Sigmoid colon (tissue), 4 donors: ENCODE results near the gene VEPH1.

Source experiments
- CTCF ChIP-seq, 4 experiments: fragments of 450-650 bp in 3 of 4; fragments of 200-600 bp in 1 of 4; IDR thresholded peaks; one replicate each; pipeline ENCODE4 v1.5.1; 2016 to 2019; ENCODE audit warnings: antibody characterized with exemption in 4 of 4, mild to moderate bottlenecking in 3 of 4, moderate library complexity in 2 of 4
- EP300 ChIP-seq, 4 donors: sonication (generic); formaldehyde crosslinking; IDR thresholded peaks; one replicate each; pipeline ENCODE4 v1.6.1; 2017; ENCODE audit warnings: antibody characterized with exemption in 4 of 4
- POLR2AphosphoS5 ChIP-seq, 4 donors: sonication (generic); formaldehyde crosslinking; IDR thresholded peaks; one replicate each; pipeline ENCODE4 v1.6.1; 2017; ENCODE audit warnings: antibody characterized with exemption in 4 of 4

- TF ChIP-seq CTCF (IDR thresholded peaks at IDR 0.05), result no peak
- no peak for TF ChIP-seq POLR2AphosphoS5 (IDR thresholded peaks at IDR 0.05)
- TF ChIP-seq EP300 (IDR thresholded peaks at IDR 0.05), result no peak
Measured at GRCh38 chr3:157261000-157261399, 242.2 kb downstream of the VEPH1 start.
